ENCODE data around the gene CTNNA1. TPM values are rescaled to one million over a fixed set of nuclear protein-coding genes. Genes with fewer than 3 reads are reported as not detected.

Gene CTNNA1
- total RNA-seq, 1 donor from 2014 or later, result 310 TPM

GRCh38 chr5:138709202-138709601, 44.0 kb upstream of the CTNNA1 start:
- no peak overlapping the region for H3K27ac ChIP-seq
- no peaks in the 10 kb centered on the region for H3K9me3 ChIP-seq
- no peak overlapping the region for H3K4me3 ChIP-seq
- intact Hi-C loops (cut with DNase I), result no loop called here
- no peak for DNase-seq (ENCODE audit: low spot score in 2 of 2)
- no peaks in the 10 kb centered on the region for H3K36me3 ChIP-seq
- no peaks in the 10 kb centered on the region for H3K27me3 ChIP-seq
- TF ChIP-seq, protein P1, sequence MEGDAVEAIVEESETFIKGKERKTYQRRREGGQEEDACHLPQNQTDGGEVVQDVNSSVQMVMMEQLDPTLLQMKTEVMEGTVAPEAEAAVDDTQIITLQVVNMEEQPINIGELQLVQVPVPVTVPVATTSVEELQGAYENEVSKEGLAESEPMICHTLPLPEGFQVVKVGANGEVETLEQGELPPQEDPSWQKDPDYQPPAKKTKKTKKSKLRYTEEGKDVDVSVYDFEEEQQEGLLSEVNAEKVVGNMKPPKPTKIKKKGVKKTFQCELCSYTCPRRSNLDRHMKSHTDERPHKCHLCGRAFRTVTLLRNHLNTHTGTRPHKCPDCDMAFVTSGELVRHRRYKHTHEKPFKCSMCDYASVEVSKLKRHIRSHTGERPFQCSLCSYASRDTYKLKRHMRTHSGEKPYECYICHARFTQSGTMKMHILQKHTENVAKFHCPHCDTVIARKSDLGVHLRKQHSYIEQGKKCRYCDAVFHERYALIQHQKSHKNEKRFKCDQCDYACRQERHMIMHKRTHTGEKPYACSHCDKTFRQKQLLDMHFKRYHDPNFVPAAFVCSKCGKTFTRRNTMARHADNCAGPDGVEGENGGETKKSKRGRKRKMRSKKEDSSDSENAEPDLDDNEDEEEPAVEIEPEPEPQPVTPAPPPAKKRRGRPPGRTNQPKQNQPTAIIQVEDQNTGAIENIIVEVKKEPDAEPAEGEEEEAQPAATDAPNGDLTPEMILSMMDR (IDR thresholded peaks at IDR 0.05), result no peak
- H3K4me1 ChIP-seq, result no peaks in the 10 kb centered on the region

GRCh38 chr5:138711087-138711486, 42.1 kb upstream of the CTNNA1 start:
- intact Hi-C loops (cut with DNase I), result no loop called here

DNA sequence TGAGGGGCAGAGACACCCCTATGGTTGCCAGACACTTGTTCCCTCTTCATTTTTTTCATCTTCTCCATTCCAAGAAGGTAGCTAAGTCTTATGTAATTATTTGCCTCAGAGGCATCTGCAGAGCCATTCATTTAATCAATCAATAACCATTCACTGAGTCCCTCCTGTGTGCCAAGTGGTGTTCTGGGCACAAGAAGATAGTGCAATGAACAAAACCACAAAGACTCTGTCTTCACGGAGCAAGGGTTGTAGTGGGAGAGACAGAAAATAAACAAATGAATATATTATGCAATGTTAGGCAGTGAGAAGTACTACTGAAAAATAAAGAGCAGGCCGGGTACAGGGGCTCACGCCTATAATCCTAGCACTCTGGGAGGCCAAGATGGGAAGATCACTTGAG, 41.4 kb upstream of the CTNNA1 start:
- TF ChIP-seq, protein P1 (IDR thresholded peaks at IDR 0.05), result no peak
- DNase-seq (ENCODE audit: low spot score in 2 of 2), result no peak
- intact Hi-C loops (cut with DNase I), result no loop called here

More at GRCh38 chr5:138711087-138711486, 42.1 kb upstream of the CTNNA1 start:
- Histone ChIP-seq H3K27ac (no peak overlapping the region), H3K9me3 (no peaks in the 10 kb centered on the region), H3K4me1 (no peaks in the 10 kb centered on the region), H3K4me3 (no peak overlapping the region), H3K27me3 (no peaks in the 10 kb centered on the region), H3K36me3 (no peaks in the 10 kb centered on the region)
- TF ChIP-seq, protein P1 (IDR thresholded peaks at IDR 0.05), result no peak
- no peak for DNase-seq (ENCODE audit: low spot score in 2 of 2)

DNA sequence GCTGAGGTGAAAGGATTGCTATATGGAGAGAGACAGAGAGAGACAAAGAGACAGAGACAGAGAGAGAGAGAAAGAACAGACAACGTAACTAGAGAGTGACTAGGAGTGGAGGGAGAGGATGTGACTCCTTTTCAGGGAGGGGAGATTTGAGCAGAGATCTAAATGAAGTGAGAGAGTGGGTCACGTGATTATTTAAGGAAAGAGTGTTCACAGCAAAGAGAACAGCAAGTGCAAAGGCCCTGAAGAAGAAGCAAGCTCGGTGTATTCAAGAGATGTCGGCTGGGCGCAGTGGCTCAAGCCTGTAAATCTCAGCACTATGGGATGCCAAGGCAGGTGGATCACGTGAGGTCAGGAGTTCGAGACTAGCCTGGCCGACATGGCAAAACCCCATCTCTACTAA, 40.9 kb upstream of the CTNNA1 start:
- no peak for DNase-seq (ENCODE audit: low spot score in 2 of 2)
- intact Hi-C loops (cut with DNase I), result no loop called here
- Histone ChIP-seq H3K4me1 (no peaks in the 10 kb centered on the region), H3K36me3 (no peaks in the 10 kb centered on the region), H3K9me3 (no peaks in the 10 kb centered on the region), H3K27ac (no peak overlapping the region), H3K27me3 (no peaks in the 10 kb centered on the region), H3K4me3 (no peak overlapping the region)
- TF ChIP-seq, protein P1 (IDR thresholded peaks at IDR 0.05), result no peak

More for the DNA sequence above, 41.4 kb upstream of the CTNNA1 start:
- H3K27me3 ChIP-seq, result no peaks in the 10 kb centered on the region
- no peaks in the 10 kb centered on the region for H3K9me3 ChIP-seq
- H3K36me3 ChIP-seq, result no peaks in the 10 kb centered on the region
- no peak overlapping the region for H3K4me3 ChIP-seq
- H3K27ac ChIP-seq, result no peak overlapping the region
- no peaks in the 10 kb centered on the region for H3K4me1 ChIP-seq

DNA sequence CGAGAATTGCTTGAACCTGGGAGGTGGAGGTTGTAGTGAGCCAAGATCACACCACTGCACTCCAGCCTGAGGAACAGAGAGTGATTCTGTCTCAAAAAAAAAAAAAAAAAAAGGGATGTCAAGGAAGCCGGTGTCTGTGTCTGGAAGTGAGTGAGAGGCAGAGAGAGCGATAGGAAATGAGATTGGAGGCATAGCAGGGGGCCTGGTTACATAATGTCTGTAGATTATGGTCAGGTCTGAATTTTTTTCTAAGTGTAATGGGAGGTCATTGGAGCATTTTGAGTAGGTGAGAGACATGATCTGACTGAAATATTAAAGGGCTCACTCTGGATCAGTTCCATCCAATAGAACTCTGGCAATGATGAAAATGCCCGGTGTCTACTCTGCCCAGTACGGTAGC, 40.4 kb upstream of the CTNNA1 start:
- Histone ChIP-seq H3K27me3 (no peaks in the 10 kb centered on the region), H3K4me1 (no peaks in the 10 kb centered on the region), H3K4me3 (no peak overlapping the region), H3K27ac (no peak overlapping the region), H3K36me3 (no peaks in the 10 kb centered on the region), H3K9me3 (no peaks in the 10 kb centered on the region)
- intact Hi-C loops (cut with DNase I), result no loop called here
- DNase-seq (ENCODE audit: low spot score in 2 of 2), result no peak
- TF ChIP-seq, protein P1 (IDR thresholded peaks at IDR 0.05), result no peak

DNA sequence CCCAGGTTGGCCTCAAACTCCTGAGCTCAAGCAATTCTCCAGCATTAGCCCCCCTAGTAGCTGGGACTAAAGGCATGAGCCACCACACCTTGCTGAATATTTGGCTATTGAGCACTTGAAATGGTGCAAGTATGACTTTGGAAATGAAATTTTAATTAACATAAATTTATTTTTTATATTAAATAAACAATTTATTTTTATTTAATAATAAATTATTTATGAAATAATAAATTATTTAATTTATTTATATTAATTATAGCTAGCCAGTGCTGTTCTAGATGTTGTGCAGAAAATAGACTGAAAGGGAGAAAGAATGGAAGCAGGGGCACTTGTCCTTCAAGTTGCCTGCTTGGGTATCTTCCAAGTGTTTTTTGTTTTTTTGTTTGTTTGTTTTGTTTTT, 40.0 kb upstream of the CTNNA1 start:
- Histone ChIP-seq H3K36me3 (no peaks in the 10 kb centered on the region), H3K4me1 (no peaks in the 10 kb centered on the region), H3K9me3 (no peaks in the 10 kb centered on the region), H3K27ac (no peak overlapping the region), H3K4me3 (no peak overlapping the region), H3K27me3 (no peaks in the 10 kb centered on the region)
- intact Hi-C loops (cut with DNase I), result no loop called here
- TF ChIP-seq, protein P1 (IDR thresholded peaks at IDR 0.05), result no peak
- DNase-seq (ENCODE audit: low spot score in 2 of 2), result no peak

All from ascending aorta (tissue), 2 donors.